GM19351 (cell line): ENCODE data around the gene IGSF10.
A peak's percentile ranks its signal among the peaks of the same experiment; 100 is the strongest.
"Not testable (repeated sequence)": the region's sequence is repeated elsewhere in the genome, so short reads cannot be mapped to it uniquely, and the experiment has no call there.

Source experiments
- ATAC-seq: cut with Tn5 transposase; IDR thresholded peaks from one replicate; pipeline ENCODE4 v1.9.1; 2021; ENCODE audit warnings: mild to moderate bottlenecking, moderate library complexity; ENCODE audit not compliant: unreplicated experiment

The IGSF10 gene

GRCh38 chr3:151460774-151461450 lies at the start of gene IGSF10:
TSS of gene IGSF10 (minus strand) at chr3:151461061. CDS start at chr3:151458709, 2,352 bp downstream.
- ATAC-seq = no peak

GRCh38 chr3:151509468-151510135 lies 48.7 kb upstream of the IGSF10 start:
- ATAC-seq = not testable (repeated sequence)

GRCh38 chr3:151504606-151505005 lies 43.7 kb upstream of the IGSF10 start:
- ATAC-seq = no peak

- no peak for ATAC-seq
Measured at GRCh38 chr3:151503074-151503473, 42.2 kb upstream of the IGSF10 start.

- ATAC-seq = no peak
Measured at GRCh38 chr3:151501923-151502632, 41.2 kb upstream of the IGSF10 start.

- no peak for ATAC-seq
Measured at GRCh38 chr3:151501171-151501922, 40.5 kb upstream of the IGSF10 start.

- ATAC-seq = no peak
Measured at GRCh38 chr3:151499168-151499567, 38.3 kb upstream of the IGSF10 start.

- no peak for ATAC-seq
Measured at GRCh38 chr3:151491525-151491924, 30.7 kb upstream of the IGSF10 start.

GRCh38 chr3:151487833-151488232 lies 27.0 kb upstream of the IGSF10 start:
- not testable (repeated sequence) for ATAC-seq

- no peak for ATAC-seq
Measured at GRCh38 chr3:151483961-151484520, 23.2 kb upstream of the IGSF10 start.

- ATAC-seq = no peak
Measured at GRCh38 chr3:151483488-151483887, 22.6 kb upstream of the IGSF10 start.

- ATAC-seq = no peak
Measured at GRCh38 chr3:151480492-151480891, 19.6 kb upstream of the IGSF10 start.

- no peak for ATAC-seq
Measured at GRCh38 chr3:151479452-151479851, 18.6 kb upstream of the IGSF10 start.

GRCh38 chr3:151478335-151478697 lies 17.5 kb upstream of the IGSF10 start:
- ATAC-seq = no peak

- no peak for ATAC-seq
Measured at GRCh38 chr3:151477591-151478334, 16.9 kb upstream of the IGSF10 start.

GRCh38 chr3:151476344-151477018 lies 15.6 kb upstream of the IGSF10 start:
- no peak for ATAC-seq

- ATAC-seq = peak; percentile 88
Measured at GRCh38 chr3:151468284-151468917, 7.5 kb upstream of the IGSF10 start.

- ATAC-seq = peak; percentile 53
Measured at GRCh38 chr3:151467069-151467468, 6.2 kb upstream of the IGSF10 start.

GRCh38 chr3:151462991-151463390 lies 2.1 kb upstream of the IGSF10 start:
- no peak for ATAC-seq
